K562 (cell line): ENCODE measurements around the gene DST. TPM values are rescaled to one million over a fixed set of nuclear protein-coding genes. Genes with fewer than 3 reads are reported as not detected.

ENCODE experiments used
- ATAC-seq: fragments of 200-7000 bp; cut with Tn5 transposase; 3 replicates; pipeline ENCODE4 v1.9.1; 2020; ENCODE audit warnings: moderate library complexity
- BruUV-seq: library from RNA; stranded (reverse); fragments of 400-500 nt; replicated peaks from 2 replicates; lab custom pipeline; 2021; lab: Mats Ljungman, UMichigan
- CTCF ChIA-PET: fragments of 300-600 bp; formaldehyde crosslinking; extraction: SDS; loops from one replicate; lab custom pipeline; 2021; ENCODE audit warnings: low intra/inter-chr PET ratio; lab: Yijun Ruan, JAX
- POLR2A ChIA-PET: fragments of 300-600, 350-650 bp; sonication (Branson Sonifier 250); formaldehyde crosslinking; extraction: SDS; loops from one replicate; lab custom pipeline; 2021; ENCODE audit warnings: antibody characterized with exemption, inconsistent platforms; lab: Yijun Ruan, JAX
- DNase-seq, 4 experiments: peaks; one replicate each; pipeline versions ENCODE4 v3.0.0 to v3.0.0-alpha.2; 2011 to 2018; ENCODE audit warnings: low spot score in 3 of 4, mixed read lengths in 3 of 4; ENCODE audit errors: extremely low read depth in 1 of 4
- FAIRE-seq: peaks from 2 replicates; lab custom pipeline; 2011; peaks lifted over from hg19 to GRCh38; lab: Jason Lieb, UNC
- H2AFZ ChIP-seq: 2 replicates; pipeline ENCODE4 v1.6.0; 2011; ENCODE audit warnings: low read depth, low read length, control low read depth, inconsistent platforms
- H3K27ac ChIP-seq: fragments of 200-600 bp; 3 replicates; pipeline ENCODE4 v1.8.0; 2011; ENCODE audit warnings: low read depth, mild to moderate bottlenecking, control low read depth, inconsistent platforms, low read length, moderate library complexity, mixed read lengths; ENCODE audit errors: extremely low read depth
- H3K27me3 ChIP-seq, 2 experiments: fragments of 300-600 bp in 1 of 2; 2 replicates in 1 of 2; 3 replicates in 1 of 2; pipeline versions ENCODE4 v1.6.0 to v1.8.0; 2011; ENCODE audit warnings: inconsistent platforms in 2 of 2, low read length in 2 of 2, mild to moderate bottlenecking in 1 of 2, mixed read lengths in 1 of 2, moderate library complexity in 1 of 2; ENCODE audit not compliant: control insufficient read depth in 2 of 2, insufficient read depth in 2 of 2
- H3K36me3 ChIP-seq: fragments of 300-600 bp; 3 replicates; pipeline ENCODE4 v1.8.0; 2011; ENCODE audit warnings: mild to moderate bottlenecking, low read length, inconsistent platforms; ENCODE audit not compliant: control insufficient read depth, insufficient read depth
- H3K4me1 ChIP-seq, 2 experiments: fragments of 200-600 bp in 1 of 2; replicated peaks in 1 of 2; 2 replicates in 1 of 2; 3 replicates in 1 of 2; pipeline versions ENCODE4 v1.5.1 to v1.8.0; 2011; ENCODE audit warnings: inconsistent platforms in 2 of 2, low read length in 2 of 2, mild to moderate bottlenecking in 1 of 2, mixed read lengths in 1 of 2, moderate library complexity in 1 of 2; ENCODE audit not compliant: control insufficient read depth in 2 of 2, insufficient read depth in 2 of 2
- H3K4me2 ChIP-seq: 2 replicates; pipeline ENCODE4 v1.6.1; 2011; ENCODE audit warnings: low read length, control low read depth, inconsistent platforms, mixed read lengths; ENCODE audit not compliant: insufficient read depth
- H3K4me3 ChIP-seq: fragments of 200-600 bp; sonication (generic), shearing (Covaris generic); 2 replicates; pipeline ENCODE4 v1.5.1; 2016; ENCODE audit warnings: control low read depth, inconsistent platforms
- H3K79me2 ChIP-seq: fragments of 200-600 bp; 3 replicates; pipeline ENCODE4 v1.8.0; 2011; ENCODE audit warnings: low read length, inconsistent platforms; ENCODE audit not compliant: control insufficient read depth, insufficient read depth
- H3K9ac ChIP-seq, 2 experiments: 2 replicates each; pipeline versions ENCODE4 v1.6.0 to v1.6.1; 2011; ENCODE audit warnings: low read depth in 2 of 2, low read length in 2 of 2, control low read depth in 1 of 2, inconsistent platforms in 1 of 2, mild to moderate bottlenecking in 1 of 2, mixed read lengths in 1 of 2; ENCODE audit not compliant: insufficient read depth in 1 of 2
- H3K9me1 ChIP-seq: one replicate; pipeline ENCODE4 v1.6.0; 2011; ENCODE audit warnings: inconsistent platforms, mild to moderate bottlenecking, low read length, moderate library complexity; ENCODE audit not compliant: control insufficient read depth, insufficient read depth
- H3K9me3 ChIP-seq: replicated peaks from 2 replicates; pipeline ENCODE4 v1.5.1; 2011; ENCODE audit warnings: low read depth, low read length, inconsistent platforms; ENCODE audit not compliant: control insufficient read depth, insufficient read depth
- H4K20me1 ChIP-seq: replicated peaks from 2 replicates; pipeline ENCODE4 v1.6.1; 2011; ENCODE audit warnings: low read length, inconsistent platforms, mixed read lengths; ENCODE audit not compliant: control insufficient read depth, insufficient read depth
- FOXA3 ChIP-seq, 2 experiments: fragments of 450-650 bp in 1 of 2; sonication (generic) in 1 of 2; formaldehyde crosslinking; IDR thresholded peaks in 1 of 2; conservative IDR thresholded peaks in 1 of 2; 2 replicates each; pipeline versions ENCODE4 v1.4.0 to v1.8.0; 2020 to 2022; ENCODE audit warnings: mild to moderate bottlenecking in 2 of 2, missing genetic modification reagents in 1 of 2
- FOXP1 ChIP-seq: sonication (generic); formaldehyde crosslinking; IDR thresholded peaks from 2 replicates; pipeline ENCODE4 v1.8.0; 2022; ENCODE audit warnings: mild to moderate bottlenecking, missing genetic modification reagents
- GATAD2B ChIP-seq: fragments of 450-650 bp; IDR thresholded peaks from 2 replicates; pipeline ENCODE4 v1.6.1; 2017; ENCODE audit warnings: mild to moderate bottlenecking, borderline replicate concordance
- ILF3 ChIP-seq: fragments of 450-650 bp; IDR thresholded peaks from 2 replicates; pipeline ENCODE4 v1.6.1; 2018; ENCODE audit warnings: antibody characterized with exemption, mild to moderate bottlenecking, moderate library complexity, borderline replicate concordance
- MTF1 ChIP-seq: fragments of 250-450 bp; sonication (Bioruptor Pico); IDR thresholded peaks from 2 replicates; pipeline ENCODE4 v1.9.0; 2021; ENCODE audit warnings: moderate library complexity, mild to moderate bottlenecking, inconsistent platforms, borderline replicate concordance
- POLR3G ChIP-seq: IDR thresholded peaks from 2 replicates; pipeline ENCODE4 v1.6.1; 2011; ENCODE audit not compliant: insufficient read length, insufficient replicate concordance; ENCODE audit errors: extremely low read depth
- RB1 ChIP-seq: fragments of 450-650 bp; IDR thresholded peaks from 2 replicates; pipeline ENCODE4 v1.6.1; 2017; ENCODE audit warnings: low read depth, mild to moderate bottlenecking
- TRIM24 ChIP-seq, 2 experiments: fragments of 450-650 bp; IDR thresholded peaks; 2 replicates each; pipeline ENCODE4 v1.6.1; 2016
- ZZZ3 ChIP-seq: fragments of 450-650 bp; IDR thresholded peaks from 2 replicates; pipeline ENCODE4 v1.6.1; 2016; ENCODE audit warnings: antibody characterized with exemption, mild to moderate bottlenecking, moderate library complexity
- whole genome bisulfite sequencing: fragments of 100-300 bp; shearing (Covaris generic); methylation state at CpG from one replicate; pipeline ENCODE4 v1.1.6; 2016; ENCODE audit warnings: low coverage, mixed read lengths; ENCODE audit not compliant: insufficient coverage; ENCODE audit errors: missing lambda C conversion rate; 5-methylcytosine and 5-hydroxymethylcytosine counted together
- in situ Hi-C: fragments of 300-500 bp; cut with MboI; formaldehyde crosslinking; loops from 4 replicates; pipeline ENCODE4 v1.15.0; 2018; ENCODE audit warnings: inconsistent platforms, mixed read lengths
- intact Hi-C: fragments of 100-400 bp; cut with micrococcal nuclease; formaldehyde crosslinking; loops from 2 replicates; pipeline ENCODE4 v1.14.2; 2022
- polyA plus RNA-seq, 8 experiments: library from polyadenylated mRNA; depleted of rRNA in 4 of 8; stranded (reverse) in 5 of 8; unstranded in 3 of 8; fragments of >200 nt; fragmentation: Nextera tagmentation in 2 of 8; fragmentation: Illumina TruSeq in 1 of 8; extraction: Ambion mirVana in 2 of 8; extraction: Trizol in 1 of 8; gene quantifications; 2 replicates each; pipeline versions ENCODE4 v1.2.1 to v1.2.3, GENCODE V29; 2011 to 2014; ENCODE audit warnings: inconsistent platforms in 1 of 8, missing spikeins in 1 of 8
- total RNA-seq, 7 experiments: library from RNA; depleted of rRNA in 6 of 7; stranded (reverse); fragments of >200 nt in 6 of 7; fragmentation: Illumina TruSeq in 2 of 7; extraction: Trizol in 2 of 7; gene quantifications; 2 replicates each; pipeline versions ENCODE4 v1.2.1 to v1.2.3, GENCODE V29; 2011 to 2021; ENCODE audit warnings: low replicate concordance in 1 of 7
- TF ChIP-seq, protein P1 (sequence below): fragments of 200-600 bp; sonication (generic); IDR thresholded peaks from one replicate; pipeline ENCODE4 v1.6.1; 2012; ENCODE audit warnings: mild to moderate bottlenecking, low read depth, low read length, inconsistent platforms
- TF ChIP-seq, protein P2 (sequence below): fragments of 450-650 bp; IDR thresholded peaks from 2 replicates; pipeline ENCODE4 v1.6.1; 2016

Gene DST
- total and polyA plus RNA-seq, 9 of the 15 experiments (the other 6 are each of a cell fraction or from before 2014, with no cell fraction given), result 5.2 to 21.9 (median 13.3) TPM

DNA sequence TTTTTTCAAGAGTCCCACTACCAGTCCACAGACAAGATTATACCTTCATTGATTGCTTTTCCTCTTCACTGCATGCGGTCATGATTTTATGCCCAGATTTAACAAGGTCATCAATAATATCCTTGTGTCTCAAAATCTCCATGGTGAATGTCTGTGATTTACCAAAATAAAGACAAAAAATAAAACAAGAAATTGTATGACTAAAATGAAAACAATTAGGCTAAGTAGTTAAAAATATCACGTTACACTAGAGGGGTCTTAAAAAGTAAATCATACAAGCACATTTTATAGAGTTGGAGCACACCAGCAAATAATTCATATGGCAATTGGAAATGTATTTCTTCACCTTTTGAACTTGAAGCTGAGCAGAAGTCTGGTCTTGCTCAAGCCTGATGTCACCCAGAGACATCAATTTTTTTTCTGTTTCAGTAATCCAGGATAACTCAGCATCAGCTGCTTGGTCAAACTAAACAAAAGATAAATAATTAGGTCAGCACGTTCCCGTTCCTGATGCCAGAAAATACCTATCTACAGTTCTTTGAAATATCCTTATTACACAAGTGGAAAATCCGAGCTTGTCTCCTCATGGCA, 125.4 kb downstream of the DST start:
- ChIA-PET POLR2A (no interaction called here), CTCF (no interaction called here)
- no peak for FAIRE-seq
- Histone ChIP-seq H3K9me1 (no peaks in the 10 kb centered on the region), H3K4me1 (peaks cover 0 to 1% of the 10 kb centered on the region in 2 experiments; a peak in 1 of 5 replicates), H3K9ac (no peak overlapping the region), H3K36me3 (no peaks in the 10 kb centered on the region), H2AFZ (no peak overlapping the region), H3K4me3 (no peak overlapping the region), H3K9me3 (no peaks in the 10 kb centered on the region), H3K4me2 (no peak overlapping the region), H3K79me2 (no peaks in the 10 kb centered on the region), H3K27ac (no peak overlapping the region), H4K20me1 (no peaks in the 10 kb centered on the region), H3K27me3 (no peaks in the 10 kb centered on the region)
- 41% methylated on average over 5 of the region's 5 CpGs for WGBS
- in situ Hi-C loops (no loop called here), intact Hi-C loops (no loop called here)
- no TSS peak for BruUV-seq
- ATAC-seq, result no peak
- DNase-seq, result no peak
- TF ChIP-seq, protein P1, sequence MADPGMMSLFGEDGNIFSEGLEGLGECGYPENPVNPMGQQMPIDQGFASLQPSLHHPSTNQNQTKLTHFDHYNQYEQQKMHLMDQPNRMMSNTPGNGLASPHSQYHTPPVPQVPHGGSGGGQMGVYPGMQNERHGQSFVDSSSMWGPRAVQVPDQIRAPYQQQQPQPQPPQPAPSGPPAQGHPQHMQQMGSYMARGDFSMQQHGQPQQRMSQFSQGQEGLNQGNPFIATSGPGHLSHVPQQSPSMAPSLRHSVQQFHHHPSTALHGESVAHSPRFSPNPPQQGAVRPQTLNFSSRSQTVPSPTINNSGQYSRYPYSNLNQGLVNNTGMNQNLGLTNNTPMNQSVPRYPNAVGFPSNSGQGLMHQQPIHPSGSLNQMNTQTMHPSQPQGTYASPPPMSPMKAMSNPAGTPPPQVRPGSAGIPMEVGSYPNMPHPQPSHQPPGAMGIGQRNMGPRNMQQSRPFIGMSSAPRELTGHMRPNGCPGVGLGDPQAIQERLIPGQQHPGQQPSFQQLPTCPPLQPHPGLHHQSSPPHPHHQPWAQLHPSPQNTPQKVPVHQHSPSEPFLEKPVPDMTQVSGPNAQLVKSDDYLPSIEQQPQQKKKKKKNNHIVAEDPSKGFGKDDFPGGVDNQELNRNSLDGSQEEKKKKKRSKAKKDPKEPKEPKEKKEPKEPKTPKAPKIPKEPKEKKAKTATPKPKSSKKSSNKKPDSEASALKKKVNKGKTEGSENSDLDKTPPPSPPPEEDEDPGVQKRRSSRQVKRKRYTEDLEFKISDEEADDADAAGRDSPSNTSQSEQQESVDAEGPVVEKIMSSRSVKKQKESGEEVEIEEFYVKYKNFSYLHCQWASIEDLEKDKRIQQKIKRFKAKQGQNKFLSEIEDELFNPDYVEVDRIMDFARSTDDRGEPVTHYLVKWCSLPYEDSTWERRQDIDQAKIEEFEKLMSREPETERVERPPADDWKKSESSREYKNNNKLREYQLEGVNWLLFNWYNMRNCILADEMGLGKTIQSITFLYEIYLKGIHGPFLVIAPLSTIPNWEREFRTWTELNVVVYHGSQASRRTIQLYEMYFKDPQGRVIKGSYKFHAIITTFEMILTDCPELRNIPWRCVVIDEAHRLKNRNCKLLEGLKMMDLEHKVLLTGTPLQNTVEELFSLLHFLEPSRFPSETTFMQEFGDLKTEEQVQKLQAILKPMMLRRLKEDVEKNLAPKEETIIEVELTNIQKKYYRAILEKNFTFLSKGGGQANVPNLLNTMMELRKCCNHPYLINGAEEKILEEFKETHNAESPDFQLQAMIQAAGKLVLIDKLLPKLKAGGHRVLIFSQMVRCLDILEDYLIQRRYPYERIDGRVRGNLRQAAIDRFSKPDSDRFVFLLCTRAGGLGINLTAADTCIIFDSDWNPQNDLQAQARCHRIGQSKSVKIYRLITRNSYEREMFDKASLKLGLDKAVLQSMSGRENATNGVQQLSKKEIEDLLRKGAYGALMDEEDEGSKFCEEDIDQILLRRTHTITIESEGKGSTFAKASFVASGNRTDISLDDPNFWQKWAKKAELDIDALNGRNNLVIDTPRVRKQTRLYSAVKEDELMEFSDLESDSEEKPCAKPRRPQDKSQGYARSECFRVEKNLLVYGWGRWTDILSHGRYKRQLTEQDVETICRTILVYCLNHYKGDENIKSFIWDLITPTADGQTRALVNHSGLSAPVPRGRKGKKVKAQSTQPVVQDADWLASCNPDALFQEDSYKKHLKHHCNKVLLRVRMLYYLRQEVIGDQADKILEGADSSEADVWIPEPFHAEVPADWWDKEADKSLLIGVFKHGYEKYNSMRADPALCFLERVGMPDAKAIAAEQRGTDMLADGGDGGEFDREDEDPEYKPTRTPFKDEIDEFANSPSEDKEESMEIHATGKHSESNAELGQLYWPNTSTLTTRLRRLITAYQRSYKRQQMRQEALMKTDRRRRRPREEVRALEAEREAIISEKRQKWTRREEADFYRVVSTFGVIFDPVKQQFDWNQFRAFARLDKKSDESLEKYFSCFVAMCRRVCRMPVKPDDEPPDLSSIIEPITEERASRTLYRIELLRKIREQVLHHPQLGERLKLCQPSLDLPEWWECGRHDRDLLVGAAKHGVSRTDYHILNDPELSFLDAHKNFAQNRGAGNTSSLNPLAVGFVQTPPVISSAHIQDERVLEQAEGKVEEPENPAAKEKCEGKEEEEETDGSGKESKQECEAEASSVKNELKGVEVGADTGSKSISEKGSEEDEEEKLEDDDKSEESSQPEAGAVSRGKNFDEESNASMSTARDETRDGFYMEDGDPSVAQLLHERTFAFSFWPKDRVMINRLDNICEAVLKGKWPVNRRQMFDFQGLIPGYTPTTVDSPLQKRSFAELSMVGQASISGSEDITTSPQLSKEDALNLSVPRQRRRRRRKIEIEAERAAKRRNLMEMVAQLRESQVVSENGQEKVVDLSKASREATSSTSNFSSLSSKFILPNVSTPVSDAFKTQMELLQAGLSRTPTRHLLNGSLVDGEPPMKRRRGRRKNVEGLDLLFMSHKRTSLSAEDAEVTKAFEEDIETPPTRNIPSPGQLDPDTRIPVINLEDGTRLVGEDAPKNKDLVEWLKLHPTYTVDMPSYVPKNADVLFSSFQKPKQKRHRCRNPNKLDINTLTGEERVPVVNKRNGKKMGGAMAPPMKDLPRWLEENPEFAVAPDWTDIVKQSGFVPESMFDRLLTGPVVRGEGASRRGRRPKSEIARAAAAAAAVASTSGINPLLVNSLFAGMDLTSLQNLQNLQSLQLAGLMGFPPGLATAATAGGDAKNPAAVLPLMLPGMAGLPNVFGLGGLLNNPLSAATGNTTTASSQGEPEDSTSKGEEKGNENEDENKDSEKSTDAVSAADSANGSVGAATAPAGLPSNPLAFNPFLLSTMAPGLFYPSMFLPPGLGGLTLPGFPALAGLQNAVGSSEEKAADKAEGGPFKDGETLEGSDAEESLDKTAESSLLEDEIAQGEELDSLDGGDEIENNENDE, result no peak
- TF ChIP-seq FOXP1 (CRISPR knock-in tag) (no peak), POLR3G (no peak), MTF1 (CRISPR knock-in tag) (no peak), ZZZ3 (no peak), FOXA3 (CRISPR knock-in tag; conservative IDR thresholded peaks at IDR 0.05 in 1 of 2, IDR thresholded peaks at IDR 0.05 in 1 of 2) (no peak), TRIM24 (IDR thresholded peaks at IDR 0.05) (no peak), GATAD2B (no peak), RB1 (no peak), ILF3 (no peak)
- TF ChIP-seq, protein P2, sequence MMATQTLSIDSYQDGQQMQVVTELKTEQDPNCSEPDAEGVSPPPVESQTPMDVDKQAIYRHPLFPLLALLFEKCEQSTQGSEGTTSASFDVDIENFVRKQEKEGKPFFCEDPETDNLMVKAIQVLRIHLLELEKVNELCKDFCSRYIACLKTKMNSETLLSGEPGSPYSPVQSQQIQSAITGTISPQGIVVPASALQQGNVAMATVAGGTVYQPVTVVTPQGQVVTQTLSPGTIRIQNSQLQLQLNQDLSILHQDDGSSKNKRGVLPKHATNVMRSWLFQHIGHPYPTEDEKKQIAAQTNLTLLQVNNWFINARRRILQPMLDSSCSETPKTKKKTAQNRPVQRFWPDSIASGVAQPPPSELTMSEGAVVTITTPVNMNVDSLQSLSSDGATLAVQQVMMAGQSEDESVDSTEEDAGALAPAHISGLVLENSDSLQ, result no peak
